ENCODE measurements around the gene NCOA5. TPM values are rescaled to one million over a fixed set of nuclear protein-coding genes. Genes with fewer than 3 reads are reported as not detected.

The NCOA5 gene
- total RNA-seq, 1 donor from 2014 or later, result 40.2 TPM

GRCh38 chr20:46036370-46036769 is 53.4 kb downstream of the NCOA5 start:
- Mint-ChIP-seq H3K4me1 (no peaks in the 10 kb centered on the region), H3K27me3 (ENCODE audit: low read depth) (peaks cover 85% of the 10 kb centered on the region), H3K9me3 (no peaks in the 10 kb centered on the region), H3K36me3 (no peaks in the 10 kb centered on the region), H3K27ac (no peak overlapping the region), H3K4me3 (no peak overlapping the region)
- DNase-seq (ENCODE audit: low spot score in 2 of 2, unreplicated experiment in 2 of 2), result no peak
- TF ChIP-seq, protein P1, sequence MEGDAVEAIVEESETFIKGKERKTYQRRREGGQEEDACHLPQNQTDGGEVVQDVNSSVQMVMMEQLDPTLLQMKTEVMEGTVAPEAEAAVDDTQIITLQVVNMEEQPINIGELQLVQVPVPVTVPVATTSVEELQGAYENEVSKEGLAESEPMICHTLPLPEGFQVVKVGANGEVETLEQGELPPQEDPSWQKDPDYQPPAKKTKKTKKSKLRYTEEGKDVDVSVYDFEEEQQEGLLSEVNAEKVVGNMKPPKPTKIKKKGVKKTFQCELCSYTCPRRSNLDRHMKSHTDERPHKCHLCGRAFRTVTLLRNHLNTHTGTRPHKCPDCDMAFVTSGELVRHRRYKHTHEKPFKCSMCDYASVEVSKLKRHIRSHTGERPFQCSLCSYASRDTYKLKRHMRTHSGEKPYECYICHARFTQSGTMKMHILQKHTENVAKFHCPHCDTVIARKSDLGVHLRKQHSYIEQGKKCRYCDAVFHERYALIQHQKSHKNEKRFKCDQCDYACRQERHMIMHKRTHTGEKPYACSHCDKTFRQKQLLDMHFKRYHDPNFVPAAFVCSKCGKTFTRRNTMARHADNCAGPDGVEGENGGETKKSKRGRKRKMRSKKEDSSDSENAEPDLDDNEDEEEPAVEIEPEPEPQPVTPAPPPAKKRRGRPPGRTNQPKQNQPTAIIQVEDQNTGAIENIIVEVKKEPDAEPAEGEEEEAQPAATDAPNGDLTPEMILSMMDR (IDR thresholded peaks at IDR 0.05; ENCODE audit: unreplicated experiment), result no peak

GRCh38 chr20:46035713-46036112 is 54.0 kb downstream of the NCOA5 start:
- Mint-ChIP-seq H3K4me1 (no peaks in the 10 kb centered on the region), H3K27me3 (ENCODE audit: low read depth) (peaks cover 86% of the 10 kb centered on the region), H3K4me3 (no peak overlapping the region), H3K27ac (no peak overlapping the region), H3K9me3 (no peaks in the 10 kb centered on the region), H3K36me3 (no peaks in the 10 kb centered on the region)
- DNase-seq (ENCODE audit: low spot score in 2 of 2, unreplicated experiment in 2 of 2), result no peak
- TF ChIP-seq, protein P1 (IDR thresholded peaks at IDR 0.05; ENCODE audit: unreplicated experiment), result no peak

- peaks cover 88% of the 10 kb centered on the region for H3K27me3 Mint-ChIP-seq (ENCODE audit: low read depth)
- no peaks in the 10 kb centered on the region for H3K9me3 Mint-ChIP-seq
- H3K36me3 Mint-ChIP-seq, result no peaks in the 10 kb centered on the region
Measured at GRCh38 chr20:46035253-46035652, 54.5 kb downstream of the NCOA5 start.

GRCh38 chr20:46034039-46034438 is 55.7 kb downstream of the NCOA5 start:
- Mint-ChIP-seq H3K36me3 (no peaks in the 10 kb centered on the region), H3K4me1 (peaks cover 2% of the 10 kb centered on the region), H3K27me3 (ENCODE audit: low read depth) (peaks cover 99% of the 10 kb centered on the region), H3K4me3 (no peak overlapping the region), H3K9me3 (no peaks in the 10 kb centered on the region), H3K27ac (no peak overlapping the region)
- TF ChIP-seq, protein P1 (IDR thresholded peaks at IDR 0.05; ENCODE audit: unreplicated experiment), result no peak
- no peak for DNase-seq (ENCODE audit: low spot score in 2 of 2, unreplicated experiment in 2 of 2)

More at GRCh38 chr20:46035253-46035652, 54.5 kb downstream of the NCOA5 start:
- TF ChIP-seq, protein P1 (IDR thresholded peaks at IDR 0.05; ENCODE audit: unreplicated experiment), result no peak
- DNase-seq (ENCODE audit: low spot score in 2 of 2, unreplicated experiment in 2 of 2), result no peak
- H3K4me3 Mint-ChIP-seq, result no peak overlapping the region
- H3K4me1 Mint-ChIP-seq, result no peaks in the 10 kb centered on the region
- H3K27ac Mint-ChIP-seq, result no peak overlapping the region

GRCh38 chr20:46031701-46032254 is 58.0 kb downstream of the NCOA5 start:
- no peaks in the 10 kb centered on the region for H3K36me3 Mint-ChIP-seq
- H3K4me3 Mint-ChIP-seq, result no peak overlapping the region
- peaks cover 2% of the 10 kb centered on the region for H3K4me1 Mint-ChIP-seq
- TF ChIP-seq, protein P1 (IDR thresholded peaks at IDR 0.05; ENCODE audit: unreplicated experiment), result no peak
- no peaks in the 10 kb centered on the region for H3K9me3 Mint-ChIP-seq
- no peak for DNase-seq (ENCODE audit: low spot score in 2 of 2, unreplicated experiment in 2 of 2)
- H3K27ac Mint-ChIP-seq, result no peak overlapping the region
- peaks cover 98% of the 10 kb centered on the region for H3K27me3 Mint-ChIP-seq (ENCODE audit: low read depth)
